ENCODE measurements around the gene GPR75.

GPR75 gene

GRCh38 chr2:53829273-53829979, 30.3 kb downstream of the GPR75 start:
- no peak for TF ChIP-seq CTCF (IDR thresholded peaks at IDR 0.05; ENCODE audit: low read depth, low read length)
- no peak overlapping the region for H3K27ac ChIP-seq
- DNase-seq, result no peak

GRCh38 chr2:53828331-53828730, 31.4 kb downstream of the GPR75 start:
- H3K36me3 ChIP-seq, result no peaks in the 10 kb centered on the region; the same call in 1 of the 2 replicates
- no peak for TF ChIP-seq CTCF (IDR thresholded peaks at IDR 0.05; ENCODE audit: low read depth, low read length)
- DNase-seq, result no peak
- H3K27ac ChIP-seq, result no peak overlapping the region
- H3K27me3 ChIP-seq (ENCODE audit: insufficient read depth, low read depth, severe bottlenecking), result no peaks in the 10 kb centered on the region
- no peak overlapping the region for H3K4me3 ChIP-seq (ENCODE audit: low read depth, low read length)
- no peaks in the 10 kb centered on the region for H3K9me3 ChIP-seq (ENCODE audit: severe bottlenecking)

More at GRCh38 chr2:53829273-53829979, 30.3 kb downstream of the GPR75 start:
- Histone ChIP-seq H3K27me3 (ENCODE audit: insufficient read depth, low read depth, severe bottlenecking) (no peaks in the 10 kb centered on the region), H3K36me3 (no peaks in the 10 kb centered on the region; the same call in 1 of the 2 replicates), H3K9me3 (ENCODE audit: severe bottlenecking) (no peaks in the 10 kb centered on the region), H3K4me3 (ENCODE audit: low read depth, low read length) (no peak overlapping the region)

- Histone ChIP-seq H3K36me3 (no peaks in the 10 kb centered on the region; the same call in 1 of the 2 replicates), H3K27ac (no peak overlapping the region), H3K4me3 (ENCODE audit: low read depth, low read length) (no peak overlapping the region), H3K27me3 (ENCODE audit: insufficient read depth, low read depth, severe bottlenecking) (no peaks in the 10 kb centered on the region), H3K9me3 (ENCODE audit: severe bottlenecking) (no peaks in the 10 kb centered on the region)
- no peak for DNase-seq
- no peak for TF ChIP-seq CTCF (IDR thresholded peaks at IDR 0.05; ENCODE audit: low read depth, low read length)
Observed at GRCh38 chr2:53827398-53828175, 32.2 kb downstream of the GPR75 start.

- H3K4me3 ChIP-seq (ENCODE audit: low read depth, low read length), result no peak overlapping the region
- no peak for DNase-seq
- TF ChIP-seq CTCF (IDR thresholded peaks at IDR 0.05; ENCODE audit: low read depth, low read length), result no peak
- H3K36me3 ChIP-seq, result no peaks in the 10 kb centered on the region; the same call in 1 of the 2 replicates
- no peak overlapping the region for H3K27ac ChIP-seq
- no peaks in the 10 kb centered on the region for H3K9me3 ChIP-seq (ENCODE audit: severe bottlenecking)
- no peaks in the 10 kb centered on the region for H3K27me3 ChIP-seq (ENCODE audit: insufficient read depth, low read depth, severe bottlenecking)
Observed at GRCh38 chr2:53826587-53827397, 33.0 kb downstream of the GPR75 start.

GRCh38 chr2:53826030-53826410, 33.7 kb downstream of the GPR75 start:
- Histone ChIP-seq H3K27ac (no peak overlapping the region), H3K27me3 (ENCODE audit: insufficient read depth, low read depth, severe bottlenecking) (no peaks in the 10 kb centered on the region), H3K4me3 (ENCODE audit: low read depth, low read length) (no peak overlapping the region), H3K9me3 (ENCODE audit: severe bottlenecking) (no peaks in the 10 kb centered on the region), H3K36me3 (no peaks in the 10 kb centered on the region; the same call in 1 of the 2 replicates)
- no peak for DNase-seq
- no peak for TF ChIP-seq CTCF (IDR thresholded peaks at IDR 0.05; ENCODE audit: low read depth, low read length)
